GM19193 (cell line): Measurements from ENCODE around the gene EEF1AKMT3.

Source experiments
- POLR2A ChIP-seq: IDR thresholded peaks from 4 replicates; pipeline ENCODE4 v1.6.1; 2011; ENCODE audit not compliant: insufficient read depth, insufficient read length; ENCODE audit errors: extremely low read depth

The EEF1AKMT3 gene

GRCh38 chr12:57808351-57808750, 35.9 kb downstream of the EEF1AKMT3 start:
- TF ChIP-seq POLR2A = no peak

DNA sequence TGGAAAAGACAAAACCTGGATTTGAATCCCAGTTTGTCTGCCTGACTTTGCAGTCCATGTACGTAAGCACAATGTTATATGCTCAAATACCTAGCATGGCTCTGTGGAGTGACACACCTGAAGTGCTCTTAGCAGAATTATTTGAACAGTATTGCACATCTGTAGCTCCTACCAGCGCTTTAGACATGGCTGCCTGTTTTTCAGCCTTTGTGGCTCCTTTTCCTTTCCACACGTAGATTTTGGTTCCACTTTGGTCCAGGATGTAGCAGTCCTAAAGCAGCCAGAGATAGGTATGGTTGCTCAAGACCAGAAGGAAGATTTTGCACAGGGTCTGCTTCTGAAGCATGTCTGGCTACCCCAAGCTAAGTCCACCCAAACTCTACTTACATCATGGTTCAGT, 37.0 kb downstream of the EEF1AKMT3 start:
- TF ChIP-seq POLR2A = no peak

DNA sequence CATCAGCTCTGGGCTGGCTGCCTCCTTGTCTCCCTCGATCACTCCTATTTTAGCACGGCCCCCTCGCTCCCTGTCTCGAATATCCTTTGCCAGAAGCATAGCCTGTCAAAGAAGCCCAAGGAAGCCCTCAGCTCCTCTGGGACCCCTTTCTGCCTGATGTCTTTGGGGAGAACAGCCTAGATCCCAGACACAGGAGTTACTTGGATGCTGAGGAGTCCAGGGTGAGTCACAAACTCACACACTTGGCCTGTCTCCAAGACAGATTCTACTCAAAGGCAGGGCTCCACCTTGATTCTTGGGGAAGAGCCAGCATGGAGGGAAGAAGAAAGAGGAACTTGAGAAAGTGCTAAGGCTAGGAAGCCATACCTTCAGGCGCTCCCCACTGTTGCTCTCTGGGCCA, 38.0 kb downstream of the EEF1AKMT3 start:
- TF ChIP-seq POLR2A = no peak

- no peak for TF ChIP-seq POLR2A
Measured at GRCh38 chr12:57811028-57811755, 38.8 kb downstream of the EEF1AKMT3 start.

- no peak for TF ChIP-seq POLR2A
Measured at GRCh38 chr12:57813111-57813970, 40.9 kb downstream of the EEF1AKMT3 start.

GRCh38 chr12:57813971-57814772, 41.8 kb downstream of the EEF1AKMT3 start:
- no peak for TF ChIP-seq POLR2A

- no peak for TF ChIP-seq POLR2A
Measured at GRCh38 chr12:57815177-57816000, 43.0 kb downstream of the EEF1AKMT3 start.

- no peak for TF ChIP-seq POLR2A
Measured at GRCh38 chr12:57816001-57816854, 43.8 kb downstream of the EEF1AKMT3 start.

DNA sequence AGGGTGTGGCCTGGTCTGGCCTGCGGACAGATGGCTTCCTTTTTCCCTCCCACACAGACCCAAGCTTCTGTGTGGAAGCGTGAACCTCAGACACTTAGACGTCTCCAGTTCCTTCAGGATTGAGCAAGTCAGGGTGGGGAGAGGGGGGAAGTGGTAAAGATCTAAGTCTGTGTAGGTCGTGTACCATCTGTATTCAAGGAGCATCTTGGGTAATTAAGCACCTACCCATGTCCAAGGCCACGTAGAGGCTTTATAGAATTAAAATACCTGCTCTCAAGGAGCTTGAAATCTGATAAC, 44.4 kb downstream of the EEF1AKMT3 start:
- TF ChIP-seq POLR2A = no peak

DNA sequence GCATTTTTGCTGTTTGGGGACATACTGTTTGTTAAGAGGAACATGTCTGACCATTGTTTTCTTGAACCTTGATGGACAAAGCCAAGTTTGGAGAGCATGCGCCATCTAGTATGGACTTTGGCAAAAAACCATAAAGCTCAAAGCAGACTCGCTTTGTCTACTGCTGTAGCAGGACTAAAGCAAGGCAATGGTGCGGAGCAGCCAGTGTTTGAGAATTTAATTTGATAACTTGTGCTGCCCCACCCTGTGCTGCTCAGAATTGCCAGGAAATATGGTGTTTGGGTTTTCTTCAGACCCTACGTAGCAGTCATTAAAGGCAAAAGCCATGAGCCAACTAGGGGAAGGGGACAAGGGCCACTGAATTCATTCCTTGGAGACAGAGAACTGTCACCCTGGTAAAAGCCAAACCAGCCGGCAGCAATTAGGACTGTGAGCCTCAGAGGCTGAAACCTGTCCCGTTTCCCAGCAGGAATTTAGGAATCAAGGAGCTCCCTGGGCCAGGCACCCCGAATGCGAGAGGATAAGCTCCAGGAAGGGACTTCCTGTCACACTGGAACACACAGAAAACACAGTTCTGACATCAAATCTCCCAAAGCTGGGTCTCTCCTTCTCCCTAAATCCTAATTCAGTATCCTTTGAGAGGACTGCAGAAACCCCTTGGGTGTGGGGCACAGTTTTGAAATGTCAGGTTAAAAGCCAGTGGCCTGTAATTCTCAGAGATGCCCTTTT, 45.0 kb downstream of the EEF1AKMT3 start:
- no peak for TF ChIP-seq POLR2A

GRCh38 chr12:57821474-57822214, 49.2 kb downstream of the EEF1AKMT3 start:
- no peak for TF ChIP-seq POLR2A

- TF ChIP-seq POLR2A = no peak
Measured at GRCh38 chr12:57822392-57823130, 50.1 kb downstream of the EEF1AKMT3 start.
